HG02759 (cell line): ENCODE data around the gene POC1B.

ENCODE experiments used
- ATAC-seq: cut with Tn5 transposase; IDR thresholded peaks from one replicate; pipeline ENCODE4 v1.9.1; 2021; ENCODE audit warnings: mild to moderate bottlenecking, moderate library complexity; ENCODE audit not compliant: unreplicated experiment

The POC1B gene

DNA sequence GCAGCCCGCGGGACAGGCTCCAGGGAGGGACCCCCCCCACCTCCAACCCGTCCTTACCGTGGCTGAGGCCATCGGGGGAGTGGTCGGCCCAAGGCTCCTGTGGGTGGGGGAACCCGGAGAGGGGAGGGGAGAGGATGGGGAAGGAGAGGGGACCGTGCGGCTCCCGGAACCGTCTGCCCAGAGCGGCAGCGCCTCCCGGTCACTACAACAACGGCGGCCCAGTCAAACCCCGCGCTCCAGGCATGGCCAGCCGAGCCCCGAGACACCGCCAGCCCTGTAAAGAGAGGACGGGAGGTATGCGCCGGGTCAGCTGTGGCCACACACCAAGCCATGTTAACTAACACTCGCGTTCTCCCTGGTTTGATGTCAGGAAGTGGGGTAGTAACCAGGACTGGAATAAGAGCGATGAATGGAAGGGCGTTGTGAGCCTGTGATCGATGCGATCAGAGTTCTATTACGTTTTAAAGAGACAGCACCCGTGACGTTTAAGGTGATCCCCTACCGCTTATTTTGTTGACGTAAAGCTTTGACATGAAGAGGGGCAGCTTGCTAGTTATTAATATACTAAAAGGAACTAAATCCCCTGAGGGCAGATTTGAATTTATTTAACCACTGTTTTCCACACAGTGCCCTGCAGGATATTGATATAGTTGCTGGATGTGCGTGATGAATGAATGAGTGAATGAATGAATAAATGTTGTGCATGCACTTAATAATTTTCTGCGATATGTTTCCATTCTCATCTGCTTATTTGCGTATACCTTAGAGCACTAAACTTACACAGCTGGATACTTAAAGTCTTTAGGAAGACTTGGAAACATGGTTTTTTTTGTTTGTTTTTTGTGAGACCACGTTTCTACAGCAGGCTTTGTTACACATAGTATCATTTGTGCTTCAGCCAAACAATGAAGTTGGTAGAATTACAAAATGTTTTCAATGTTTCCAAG, at the start of gene POC1B:
Gene POC1B, minus strand, starts transcription at position 224 of the 947 bp plus-strand sequence. Its CDS starts 152 bp downstream, at position 72.
- peak; percentile 72 for ATAC-seq

GRCh38 chr12:89575374-89575773, 49.5 kb upstream of the POC1B start:
- ATAC-seq: no peak

- peak; percentile 50 for ATAC-seq
Observed at GRCh38 chr12:89574736-89575208, 48.9 kb upstream of the POC1B start.

GRCh38 chr12:89573051-89573810, 47.4 kb upstream of the POC1B start:
- no peak for ATAC-seq

GRCh38 chr12:89571491-89572195, 45.8 kb upstream of the POC1B start:
- no peak for ATAC-seq

DNA sequence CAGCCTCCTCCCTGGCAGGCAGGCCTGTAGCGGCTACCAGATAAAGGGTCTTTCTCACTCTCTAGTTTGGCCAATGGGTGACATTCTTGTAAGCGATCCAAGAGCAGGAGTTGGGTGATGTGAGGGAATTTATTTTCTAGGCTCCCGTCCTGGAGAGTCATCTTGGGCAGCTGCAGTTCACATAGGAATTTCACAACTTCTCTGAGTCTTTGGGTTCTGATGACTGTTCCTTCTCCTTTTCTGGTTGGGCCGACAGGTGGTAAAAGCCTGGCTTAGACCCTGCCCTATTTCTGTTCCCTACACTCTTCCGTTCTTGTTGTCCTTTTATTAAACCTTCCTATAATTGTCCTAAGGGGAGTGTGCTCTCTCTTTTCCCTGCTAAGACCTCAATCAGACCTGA, 42.6 kb upstream of the POC1B start:
- no peak for ATAC-seq

- no peak for ATAC-seq
Observed at GRCh38 chr12:89567691-89568239, 41.9 kb upstream of the POC1B start.

DNA sequence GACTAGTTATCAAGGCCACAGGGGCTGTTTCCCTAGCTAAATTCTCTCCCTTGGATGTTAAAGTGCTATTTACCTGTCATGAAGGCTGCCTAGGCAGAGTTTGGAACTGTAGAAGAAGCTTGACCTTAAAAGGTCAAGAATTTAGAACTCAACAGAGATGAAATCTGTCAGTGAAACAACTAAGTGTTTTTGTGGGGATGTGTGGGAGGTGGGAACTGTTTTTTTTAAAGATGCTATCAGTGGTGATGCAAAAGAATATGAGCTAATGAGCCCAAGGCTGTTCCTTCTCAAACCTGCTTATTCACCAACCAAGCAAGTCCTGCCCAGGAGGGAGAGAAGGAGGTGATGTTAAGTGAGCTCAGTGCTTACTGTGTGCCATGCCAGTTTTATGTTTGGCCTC, 40.8 kb upstream of the POC1B start:
- peak; percentile 47 for ATAC-seq

DNA sequence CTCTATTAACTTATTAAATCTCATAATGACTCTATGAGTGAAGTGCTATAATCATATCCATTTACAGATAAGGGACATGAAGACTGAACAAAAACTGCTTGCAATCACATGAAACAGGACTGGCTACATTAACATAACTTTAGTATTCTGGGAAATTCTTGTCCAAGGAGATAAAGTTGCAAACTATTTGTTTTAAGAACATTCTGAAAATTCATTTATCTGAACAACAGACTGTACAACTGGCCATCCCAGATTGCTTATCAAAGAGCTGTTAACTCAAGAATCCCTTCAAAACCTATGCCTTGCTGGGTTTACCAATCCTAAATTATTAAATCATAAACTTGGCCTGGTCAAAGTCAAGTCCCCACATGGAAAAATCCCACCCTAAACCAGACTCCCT, 39.2 kb upstream of the POC1B start:
- no peak for ATAC-seq

- no peak for ATAC-seq
Observed at GRCh38 chr12:89559753-89560152, 33.9 kb upstream of the POC1B start.

DNA sequence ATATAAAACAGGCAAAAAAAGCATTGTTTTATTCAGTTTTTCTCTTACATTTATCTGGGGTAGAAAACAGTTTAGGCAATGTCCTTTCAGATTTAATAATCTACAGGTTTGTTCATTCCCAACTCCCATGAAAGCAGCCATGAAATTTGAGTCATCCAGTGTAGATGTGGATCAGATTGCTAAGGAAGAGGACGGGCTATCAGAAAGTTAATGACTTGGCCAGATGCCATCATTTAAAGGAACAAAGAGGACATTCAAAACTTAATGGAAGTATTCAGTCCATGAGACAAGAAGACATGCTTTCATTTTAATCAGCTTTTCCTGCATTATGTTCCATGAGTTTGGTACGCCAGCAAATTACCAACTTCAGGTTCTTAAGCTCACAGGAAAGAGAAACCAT, 31.1 kb upstream of the POC1B start:
- ATAC-seq: no peak

DNA sequence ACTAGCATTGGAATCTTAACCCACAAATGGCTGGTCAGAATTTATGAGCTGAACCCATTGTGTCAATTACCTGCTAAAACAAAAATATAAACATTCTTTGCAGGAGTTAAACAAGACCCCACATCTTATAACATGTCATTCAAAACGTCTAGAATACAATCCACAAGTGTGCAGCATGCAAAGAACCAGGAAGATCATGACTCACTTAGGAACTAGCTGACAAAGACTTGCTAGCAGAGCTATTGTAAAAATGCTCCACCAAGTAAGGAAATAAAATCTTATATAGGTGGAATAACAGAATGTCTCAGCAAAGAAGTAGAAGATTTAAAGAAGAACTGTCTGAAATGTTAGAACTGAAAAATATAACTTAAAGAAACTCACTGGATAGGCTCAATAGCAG, 26.5 kb upstream of the POC1B start:
- no peak for ATAC-seq

DNA sequence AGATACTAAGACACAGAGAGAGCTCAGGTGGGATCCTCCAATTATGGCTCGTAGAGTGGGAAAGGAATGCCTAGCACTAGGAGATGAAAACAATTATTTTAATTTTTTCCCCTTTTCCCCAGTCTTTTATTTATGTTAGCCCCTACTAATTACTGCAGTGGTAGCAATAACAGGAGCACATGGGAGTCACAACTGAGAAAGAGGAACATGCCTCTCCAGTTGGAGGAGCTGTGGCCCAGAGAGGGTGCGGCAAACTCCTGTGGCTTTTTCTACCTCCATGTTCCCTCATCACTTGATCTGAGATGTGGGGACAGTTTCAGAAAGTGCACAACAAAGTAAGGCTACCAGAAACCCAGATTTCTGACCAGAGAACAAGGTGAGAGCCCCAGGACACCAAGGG, 25.9 kb upstream of the POC1B start:
- no peak for ATAC-seq

DNA sequence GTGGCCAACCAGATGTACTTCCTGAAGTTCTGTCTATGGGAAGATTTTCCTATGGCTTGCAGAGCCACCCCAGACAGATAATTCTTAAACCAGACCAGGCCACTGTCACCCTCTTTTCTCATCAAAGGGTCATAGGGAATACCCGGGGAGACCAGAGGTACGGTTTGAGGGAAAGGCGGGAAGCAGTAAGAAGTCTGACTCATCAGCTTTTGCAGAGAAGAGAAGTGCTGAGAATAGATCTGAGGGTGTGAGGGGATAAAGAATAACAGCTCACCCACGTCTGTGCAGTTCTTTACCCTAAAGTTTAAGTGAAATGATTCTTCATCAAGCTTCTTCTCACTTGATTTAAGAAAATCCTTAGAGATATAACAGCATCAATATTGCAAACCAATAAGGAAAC, 21.3 kb upstream of the POC1B start:
- ATAC-seq: no peak

DNA sequence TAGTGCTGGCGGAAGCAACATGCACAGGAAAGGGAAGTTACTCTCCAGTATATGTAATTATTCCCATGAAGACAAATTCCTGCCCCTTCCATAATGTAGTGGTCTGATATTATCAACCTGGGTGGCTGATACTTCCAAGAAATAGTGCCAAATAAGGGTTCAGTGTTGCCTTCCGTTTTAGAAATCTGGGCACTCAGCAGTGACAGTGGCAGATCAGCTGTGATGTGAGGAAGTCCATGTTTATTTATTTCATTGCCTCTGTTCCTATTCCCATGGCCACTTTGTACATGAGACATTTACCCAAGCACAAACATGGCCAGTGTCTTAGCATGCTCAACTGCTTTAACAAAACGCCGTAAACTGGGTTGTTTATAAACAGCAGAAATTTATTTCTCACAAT, 20.3 kb upstream of the POC1B start:
- ATAC-seq: no peak

GRCh38 chr12:89544681-89545184, 18.9 kb upstream of the POC1B start:
- peak; percentile 35 for ATAC-seq

GRCh38 chr12:89544022-89544421, 18.2 kb upstream of the POC1B start:
- ATAC-seq: no peak

GRCh38 chr12:89542912-89543592, 17.2 kb upstream of the POC1B start:
- peak; percentile 76 for ATAC-seq

- ATAC-seq: no peak
Observed at GRCh38 chr12:89542236-89542635, 16.4 kb upstream of the POC1B start.

DNA sequence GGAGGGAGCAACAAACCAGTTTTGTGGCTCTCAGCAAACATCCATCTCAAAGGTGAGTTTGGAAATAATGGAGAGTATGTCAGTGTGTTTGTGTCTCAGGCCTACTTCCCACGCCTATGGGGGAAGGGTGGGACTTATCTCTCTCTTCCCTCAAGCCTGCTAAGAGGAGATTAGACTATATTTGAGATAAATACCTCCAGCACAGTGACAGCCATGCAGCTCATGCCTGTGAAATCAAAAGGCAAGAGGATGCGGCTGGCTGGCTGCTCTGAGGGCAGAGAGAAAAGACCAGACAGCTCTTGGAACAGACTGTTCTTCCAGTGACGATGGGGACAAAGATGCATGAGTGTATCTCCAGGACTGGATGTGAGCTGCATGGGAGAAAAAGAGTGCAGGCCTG, 14.7 kb upstream of the POC1B start:
- no peak for ATAC-seq
